ENCODE results near the gene ARFRP1. TPM values are rescaled to one million over a fixed set of nuclear protein-coding genes. Genes with fewer than 3 reads are reported as not detected.
A peak's percentile ranks its signal among the peaks of the same experiment; 100 is the strongest.

Gene ARFRP1
- total and polyA plus RNA-seq, 2 of the 13 experiments (the other 11 are each of a cell fraction or from before 2014, with no cell fraction given), result 32.0 to 51.1 TPM

DNA sequence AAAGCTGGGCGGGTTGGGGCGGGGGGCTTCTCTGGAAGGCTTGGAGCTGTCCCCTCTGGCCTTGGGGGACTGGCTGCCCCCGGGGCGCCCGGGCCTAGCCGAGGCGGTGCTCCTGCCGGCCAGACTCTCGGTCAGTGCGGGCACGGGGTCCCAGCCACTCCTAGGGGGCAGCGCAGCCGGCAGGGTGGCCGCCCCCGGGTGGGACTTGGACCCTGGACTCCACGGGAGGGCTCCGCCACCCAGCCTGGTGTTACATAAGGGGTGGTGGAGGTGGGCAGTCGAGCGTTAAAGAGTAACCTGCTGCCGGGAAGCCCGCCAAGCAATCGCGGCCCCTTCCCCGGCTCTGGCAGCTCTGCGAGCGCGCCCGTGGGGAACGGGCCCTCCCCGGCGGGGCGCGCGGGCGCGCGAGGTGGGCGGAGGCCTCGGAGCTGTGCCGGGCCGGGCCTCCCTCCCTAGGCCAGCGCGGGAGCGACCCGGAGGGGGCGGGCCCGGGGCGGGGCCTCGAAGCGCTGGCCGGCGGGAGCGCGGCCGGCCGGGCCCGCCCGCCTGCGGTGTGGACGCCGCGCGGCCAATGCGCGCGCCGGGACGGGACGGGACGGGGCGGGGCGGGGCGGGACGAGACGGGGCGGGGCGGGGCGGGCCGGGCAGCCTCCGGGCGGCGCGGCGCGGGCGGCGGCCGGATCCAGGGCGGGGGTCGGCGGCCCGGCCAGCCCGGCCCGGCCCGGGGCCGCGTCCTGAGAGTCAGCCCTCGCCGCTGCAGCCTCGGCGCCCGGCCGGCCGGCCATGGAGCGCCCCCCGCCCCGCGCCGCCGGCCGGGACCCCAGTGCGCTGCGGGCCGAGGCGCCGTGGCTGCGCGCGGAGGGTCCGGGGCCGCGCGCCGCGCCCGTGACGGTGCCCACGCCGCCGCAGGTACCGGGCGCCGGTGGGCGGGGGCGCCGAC is 31.6 kb upstream of the ARFRP1 start, which contains the start of gene SLC2A4RG (continued):
- TF ChIP-seq DNMT3B (CRISPR knock-in tag; conservative IDR thresholded peaks at IDR 0.05) (no peak), ZFP82 (CRISPR knock-in tag; IDR thresholded peaks at IDR 0.05; ENCODE audit: borderline replicate concordance) (peak; percentile 91), ZNF253 (CRISPR knock-in tag; IDR thresholded peaks at IDR 0.05; ENCODE audit: borderline replicate concordance) (0 out of 2 replicates have a peak, but pooled peaks have one; percentile 33), SP140L (CRISPR knock-in tag; IDR thresholded peaks at IDR 0.05; ENCODE audit: borderline replicate concordance) (no peak), U2AF1 (optimal IDR thresholded peaks at IDR 0.05; ENCODE audit: low read depth, low read length) (peak; percentile 15), ZNF230 (CRISPR knock-in tag; IDR thresholded peaks at IDR 0.05) (no peak; the same call in 1 of the 2 replicates), ZNF331 (CRISPR knock-in tag; IDR thresholded peaks at IDR 0.05) (peak; percentile 97), ATF7-NPFF (CRISPR knock-in tag; IDR thresholded peaks at IDR 0.05; ENCODE audit: low read depth) (peak; percentile 97), ZNF564 (CRISPR knock-in tag; IDR thresholded peaks at IDR 0.05) (0 out of 2 replicates have a peak, but pooled peaks have one; percentile 10), ZFP62 (CRISPR knock-in tag; IDR thresholded peaks at IDR 0.05) (no peak), CHD4 (IDR thresholded peaks at IDR 0.05; ENCODE audit: borderline replicate concordance, low read length) (no peak), ZNF3 (CRISPR knock-in tag; IDR thresholded peaks at IDR 0.05) (no peak)
- TF ChIP-seq, protein P1, sequence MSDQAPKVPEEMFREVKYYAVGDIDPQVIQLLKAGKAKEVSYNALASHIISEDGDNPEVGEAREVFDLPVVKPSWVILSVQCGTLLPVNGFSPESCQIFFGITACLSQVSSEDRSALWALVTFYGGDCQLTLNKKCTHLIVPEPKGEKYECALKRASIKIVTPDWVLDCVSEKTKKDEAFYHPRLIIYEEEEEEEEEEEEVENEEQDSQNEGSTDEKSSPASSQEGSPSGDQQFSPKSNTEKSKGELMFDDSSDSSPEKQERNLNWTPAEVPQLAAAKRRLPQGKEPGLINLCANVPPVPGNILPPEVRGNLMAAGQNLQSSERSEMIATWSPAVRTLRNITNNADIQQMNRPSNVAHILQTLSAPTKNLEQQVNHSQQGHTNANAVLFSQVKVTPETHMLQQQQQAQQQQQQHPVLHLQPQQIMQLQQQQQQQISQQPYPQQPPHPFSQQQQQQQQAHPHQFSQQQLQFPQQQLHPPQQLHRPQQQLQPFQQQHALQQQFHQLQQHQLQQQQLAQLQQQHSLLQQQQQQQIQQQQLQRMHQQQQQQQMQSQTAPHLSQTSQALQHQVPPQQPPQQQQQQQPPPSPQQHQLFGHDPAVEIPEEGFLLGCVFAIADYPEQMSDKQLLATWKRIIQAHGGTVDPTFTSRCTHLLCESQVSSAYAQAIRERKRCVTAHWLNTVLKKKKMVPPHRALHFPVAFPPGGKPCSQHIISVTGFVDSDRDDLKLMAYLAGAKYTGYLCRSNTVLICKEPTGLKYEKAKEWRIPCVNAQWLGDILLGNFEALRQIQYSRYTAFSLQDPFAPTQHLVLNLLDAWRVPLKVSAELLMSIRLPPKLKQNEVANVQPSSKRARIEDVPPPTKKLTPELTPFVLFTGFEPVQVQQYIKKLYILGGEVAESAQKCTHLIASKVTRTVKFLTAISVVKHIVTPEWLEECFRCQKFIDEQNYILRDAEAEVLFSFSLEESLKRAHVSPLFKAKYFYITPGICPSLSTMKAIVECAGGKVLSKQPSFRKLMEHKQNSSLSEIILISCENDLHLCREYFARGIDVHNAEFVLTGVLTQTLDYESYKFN (CRISPR knock-in tag; conservative IDR thresholded peaks at IDR 0.05), result peak; percentile 92
- TF ChIP-seq, protein P2, sequence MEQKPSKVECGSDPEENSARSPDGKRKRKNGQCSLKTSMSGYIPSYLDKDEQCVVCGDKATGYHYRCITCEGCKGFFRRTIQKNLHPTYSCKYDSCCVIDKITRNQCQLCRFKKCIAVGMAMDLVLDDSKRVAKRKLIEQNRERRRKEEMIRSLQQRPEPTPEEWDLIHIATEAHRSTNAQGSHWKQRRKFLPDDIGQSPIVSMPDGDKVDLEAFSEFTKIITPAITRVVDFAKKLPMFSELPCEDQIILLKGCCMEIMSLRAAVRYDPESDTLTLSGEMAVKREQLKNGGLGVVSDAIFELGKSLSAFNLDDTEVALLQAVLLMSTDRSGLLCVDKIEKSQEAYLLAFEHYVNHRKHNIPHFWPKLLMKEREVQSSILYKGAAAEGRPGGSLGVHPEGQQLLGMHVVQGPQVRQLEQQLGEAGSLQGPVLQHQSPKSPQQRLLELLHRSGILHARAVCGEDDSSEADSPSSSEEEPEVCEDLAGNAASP (CRISPR knock-in tag; IDR thresholded peaks at IDR 0.05; ENCODE audit: borderline replicate concordance), result peak; percentile 88
- TF ChIP-seq, protein P3, sequence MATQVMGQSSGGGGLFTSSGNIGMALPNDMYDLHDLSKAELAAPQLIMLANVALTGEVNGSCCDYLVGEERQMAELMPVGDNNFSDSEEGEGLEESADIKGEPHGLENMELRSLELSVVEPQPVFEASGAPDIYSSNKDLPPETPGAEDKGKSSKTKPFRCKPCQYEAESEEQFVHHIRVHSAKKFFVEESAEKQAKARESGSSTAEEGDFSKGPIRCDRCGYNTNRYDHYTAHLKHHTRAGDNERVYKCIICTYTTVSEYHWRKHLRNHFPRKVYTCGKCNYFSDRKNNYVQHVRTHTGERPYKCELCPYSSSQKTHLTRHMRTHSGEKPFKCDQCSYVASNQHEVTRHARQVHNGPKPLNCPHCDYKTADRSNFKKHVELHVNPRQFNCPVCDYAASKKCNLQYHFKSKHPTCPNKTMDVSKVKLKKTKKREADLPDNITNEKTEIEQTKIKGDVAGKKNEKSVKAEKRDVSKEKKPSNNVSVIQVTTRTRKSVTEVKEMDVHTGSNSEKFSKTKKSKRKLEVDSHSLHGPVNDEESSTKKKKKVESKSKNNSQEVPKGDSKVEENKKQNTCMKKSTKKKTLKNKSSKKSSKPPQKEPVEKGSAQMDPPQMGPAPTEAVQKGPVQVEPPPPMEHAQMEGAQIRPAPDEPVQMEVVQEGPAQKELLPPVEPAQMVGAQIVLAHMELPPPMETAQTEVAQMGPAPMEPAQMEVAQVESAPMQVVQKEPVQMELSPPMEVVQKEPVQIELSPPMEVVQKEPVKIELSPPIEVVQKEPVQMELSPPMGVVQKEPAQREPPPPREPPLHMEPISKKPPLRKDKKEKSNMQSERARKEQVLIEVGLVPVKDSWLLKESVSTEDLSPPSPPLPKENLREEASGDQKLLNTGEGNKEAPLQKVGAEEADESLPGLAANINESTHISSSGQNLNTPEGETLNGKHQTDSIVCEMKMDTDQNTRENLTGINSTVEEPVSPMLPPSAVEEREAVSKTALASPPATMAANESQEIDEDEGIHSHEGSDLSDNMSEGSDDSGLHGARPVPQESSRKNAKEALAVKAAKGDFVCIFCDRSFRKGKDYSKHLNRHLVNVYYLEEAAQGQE (IDR thresholded peaks at IDR 0.05; ENCODE audit: borderline replicate concordance in 1 of 2, low read depth in 1 of 2, low read length in 2 of 2), result peak in 1 of 2 experiments; percentile 66; a peak in 1 of 4 replicates
- TF ChIP-seq, protein P4, sequence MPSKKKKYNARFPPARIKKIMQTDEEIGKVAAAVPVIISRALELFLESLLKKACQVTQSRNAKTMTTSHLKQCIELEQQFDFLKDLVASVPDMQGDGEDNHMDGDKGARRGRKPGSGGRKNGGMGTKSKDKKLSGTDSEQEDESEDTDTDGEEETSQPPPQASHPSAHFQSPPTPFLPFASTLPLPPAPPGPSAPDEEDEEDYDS (CRISPR knock-in tag; IDR thresholded peaks at IDR 0.05), result peak; percentile 84; the same call in 1 of the 2 replicates
- TF ChIP-seq, protein P5, sequence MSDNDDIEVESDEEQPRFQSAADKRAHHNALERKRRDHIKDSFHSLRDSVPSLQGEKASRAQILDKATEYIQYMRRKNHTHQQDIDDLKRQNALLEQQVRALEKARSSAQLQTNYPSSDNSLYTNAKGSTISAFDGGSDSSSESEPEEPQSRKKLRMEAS (IDR thresholded peaks at IDR 0.05), result peak; percentile 62; the same call in 1 of the 2 replicates
